GM12878 (cell line): Measurements from ENCODE around the gene ADAT3. TPM values are rescaled to one million over a fixed set of nuclear protein-coding genes. Genes with fewer than 3 reads are reported as not detected.

Experiments used
- IRF4 ChIP-seq: IDR thresholded peaks from 2 replicates; pipeline ENCODE4 v1.6.1; 2011; ENCODE audit warnings: low read depth, low read length
- MYC ChIP-seq: IDR thresholded peaks from 2 replicates; pipeline ENCODE4 v1.6.1; 2011; ENCODE audit warnings: mild to moderate bottlenecking, low read length, moderate library complexity, inconsistent platforms; ENCODE audit not compliant: insufficient read depth, insufficient replicate concordance, insufficient read length, severe bottlenecking
- NR2F1 ChIP-seq: fragments of 450-650 bp; conservative IDR thresholded peaks from 2 replicates; pipeline ENCODE4 v1.6.1; 2017; ENCODE audit warnings: mild to moderate bottlenecking
- SKIL ChIP-seq: fragments of 450-650 bp; IDR thresholded peaks from 2 replicates; pipeline ENCODE4 v1.6.1; 2017; ENCODE audit warnings: mild to moderate bottlenecking, low read depth, inconsistent platforms; ENCODE audit not compliant: poor library complexity, severe bottlenecking
- SPI1 ChIP-seq: IDR thresholded peaks from 2 replicates; pipeline ENCODE4 v1.6.1; 2011; ENCODE audit warnings: low read depth, mild to moderate bottlenecking, low read length, moderate library complexity, borderline replicate concordance; ENCODE audit not compliant: insufficient read depth
- SUPT20H ChIP-seq: IDR thresholded peaks from 2 replicates; pipeline ENCODE4 v1.6.1; 2011; ENCODE audit warnings: low read depth, mild to moderate bottlenecking, low read length, moderate library complexity, borderline replicate concordance; ENCODE audit not compliant: control insufficient read depth
- WRNIP1 ChIP-seq: IDR thresholded peaks from 2 replicates; pipeline ENCODE4 v1.6.1; 2011; ENCODE audit warnings: low read depth, low read length, improper control_type of control experiment, borderline replicate concordance
- ZBTB33 ChIP-seq: fragments of 450-650 bp; IDR thresholded peaks from 2 replicates; pipeline ENCODE4 v1.6.1; 2017; ENCODE audit warnings: mild to moderate bottlenecking
- polyA plus RNA-seq, 11 experiments: library from polyadenylated mRNA; depleted of rRNA in 4 of 11; unstranded in 6 of 11; stranded (reverse) in 5 of 11; fragments of >200 nt; fragmentation: Nextera tagmentation in 4 of 11; fragmentation: Illumina TruSeq in 1 of 11; extraction: Ambion mirVana in 4 of 11; extraction: Trizol in 1 of 11; gene quantifications; 1 replicate in 1 of 11; 2 replicates in 10 of 11; pipeline versions ENCODE4 v1.2.1 to v1.2.3, GENCODE V29; 2011 to 2016; ENCODE audit warnings: inconsistent platforms in 2 of 11, missing spikeins in 2 of 11, low read depth in 1 of 11
- total RNA-seq, 4 experiments: library from RNA; depleted of rRNA in 3 of 4; stranded (reverse); fragments of >200 nt in 3 of 4; fragmentation: Illumina TruSeq in 1 of 4; extraction: Trizol in 1 of 4; gene quantifications; 2 replicates each; pipeline versions ENCODE4 v1.2.1 to v1.2.3, GENCODE V29; 2013 to 2021
- TF ChIP-seq, protein P1 (sequence below): IDR thresholded peaks from 2 replicates; pipeline ENCODE4 v1.6.1; 2012; ENCODE audit warnings: low read length, inconsistent platforms

Gene ADAT3
- total and polyA plus RNA-seq, 10 of the 15 experiments (the other 5 are each of a cell fraction or from before 2014, with no cell fraction given), result 0.27 to 11.8 (median 7.7) TPM; not detected in 3

- TF ChIP-seq ZBTB33 (no peak), NR2F1 (no peak), SPI1 (no peak), SKIL (no peak), SUPT20H (no peak), IRF4 (no peak), WRNIP1 (no peak), MYC (no peak)
- TF ChIP-seq, protein P1, sequence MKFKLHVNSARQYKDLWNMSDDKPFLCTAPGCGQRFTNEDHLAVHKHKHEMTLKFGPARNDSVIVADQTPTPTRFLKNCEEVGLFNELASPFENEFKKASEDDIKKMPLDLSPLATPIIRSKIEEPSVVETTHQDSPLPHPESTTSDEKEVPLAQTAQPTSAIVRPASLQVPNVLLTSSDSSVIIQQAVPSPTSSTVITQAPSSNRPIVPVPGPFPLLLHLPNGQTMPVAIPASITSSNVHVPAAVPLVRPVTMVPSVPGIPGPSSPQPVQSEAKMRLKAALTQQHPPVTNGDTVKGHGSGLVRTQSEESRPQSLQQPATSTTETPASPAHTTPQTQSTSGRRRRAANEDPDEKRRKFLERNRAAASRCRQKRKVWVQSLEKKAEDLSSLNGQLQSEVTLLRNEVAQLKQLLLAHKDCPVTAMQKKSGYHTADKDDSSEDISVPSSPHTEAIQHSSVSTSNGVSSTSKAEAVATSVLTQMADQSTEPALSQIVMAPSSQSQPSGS, result no peak
Measured at GRCh38 chr19:1944916-1945561, 39.8 kb downstream of the ADAT3 start (continued).
